AG09309 (cell line): ENCODE results near the gene THOC5.

Experiments used
- DNase-seq: peaks from one replicate; pipeline ENCODE4 v3.0.0-alpha.2; 2010; ENCODE audit warnings: low read depth
- H3K4me3 ChIP-seq: 2 replicates; pipeline ENCODE4 v1.5.1; 2011; ENCODE audit warnings: mild to moderate bottlenecking, low read depth, low read length, moderate library complexity; ENCODE audit not compliant: control insufficient read depth
- CTCF ChIP-seq: IDR thresholded peaks from 2 replicates; pipeline ENCODE4 v1.5.1; 2011; ENCODE audit warnings: mild to moderate bottlenecking, low read depth, low read length, inconsistent platforms; ENCODE audit not compliant: insufficient read depth, control insufficient read depth; ENCODE audit errors: missing control alignments

Gene THOC5

GRCh38 chr22:29481265-29482000, 72.1 kb downstream of the THOC5 start:
- H3K4me3 ChIP-seq: no peak overlapping the region
- no peak for DNase-seq
- TF ChIP-seq CTCF: no peak

GRCh38 chr22:29480512-29481264, 72.9 kb downstream of the THOC5 start:
- no peak for DNase-seq
- no peak for TF ChIP-seq CTCF
- no peak overlapping the region for H3K4me3 ChIP-seq

- DNase-seq: no peak
- TF ChIP-seq CTCF: no peak
- no peak overlapping the region for H3K4me3 ChIP-seq
Observed at GRCh38 chr22:29480262-29480511, 73.4 kb downstream of the THOC5 start.

- TF ChIP-seq CTCF: no peak
- no peak within 1 kb of the TSS for H3K4me3 ChIP-seq
- DNase-seq: no peak
Observed at GRCh38 chr22:29479417-29480261, 73.9 kb downstream of the THOC5 start, which contains the start of gene NEFH. TSS of gene NEFH (plus strand) at chr22:29480218. CDS start at chr22:29480263, 45 bp downstream.

- no peak for TF ChIP-seq CTCF
- H3K4me3 ChIP-seq: no peak overlapping the region
- DNase-seq: no peak
Observed at GRCh38 chr22:29478326-29479276, 75.0 kb downstream of the THOC5 start.
